IPS-20b (cell line): ENCODE data around the gene TMCO2.
"Not testable (repeated sequence)": the region's sequence is repeated elsewhere in the genome, so short reads cannot be mapped to it uniquely, and the experiment has no call there.

ENCODE experiments used
- H3K27ac ChIP-seq: one replicate; pipeline ENCODE4 v1.5.1; 2013; ENCODE audit warnings: low read length
- H3K27me3 ChIP-seq: 2 replicates; pipeline ENCODE4 v1.6.1; 2013; ENCODE audit warnings: mild to moderate bottlenecking, low read length, inconsistent platforms; ENCODE audit not compliant: insufficient read depth
- H3K36me3 ChIP-seq: 2 replicates; pipeline ENCODE4 v1.6.1; 2013; ENCODE audit warnings: low read depth, mild to moderate bottlenecking, inconsistent platforms, low read length, moderate library complexity; ENCODE audit not compliant: insufficient read depth
- H3K4me1 ChIP-seq: 2 replicates; pipeline ENCODE4 v1.6.1; 2013; ENCODE audit warnings: mild to moderate bottlenecking, control low read depth, inconsistent platforms, low read length, moderate library complexity; ENCODE audit not compliant: insufficient read depth
- H3K4me3 ChIP-seq: 2 replicates; pipeline ENCODE4 v1.5.1; 2013; ENCODE audit warnings: mild to moderate bottlenecking, low read length, inconsistent platforms
- H3K9ac ChIP-seq: 2 replicates; pipeline ENCODE4 v1.6.1; 2013; ENCODE audit warnings: low read depth, mild to moderate bottlenecking, inconsistent platforms, low read length, moderate library complexity
- H3K9me3 ChIP-seq: 2 replicates; pipeline ENCODE4 v1.6.1; 2013; ENCODE audit warnings: mild to moderate bottlenecking, low read depth, low read length, inconsistent platforms; ENCODE audit not compliant: insufficient read depth

TMCO2 gene

GRCh38 chr1:40247655-40248054 lies at the start of gene TMCO2:
TSS of gene TMCO2 (plus strand) at chr1:40247937. CDS start at chr1:40247994, 57 bp downstream.
- no peaks in the 10 kb centered on the region for H3K9me3 ChIP-seq
- no peak within 1 kb of the TSS for H3K9ac ChIP-seq
- H3K27me3 ChIP-seq = no peaks in the 10 kb centered on the region
- no peak within 1 kb of the TSS for H3K27ac ChIP-seq
- H3K36me3 ChIP-seq = no peaks in the 10 kb centered on the region
- H3K4me3 ChIP-seq = no peak within 1 kb of the TSS
- no peaks in the 10 kb centered on the region for H3K4me1 ChIP-seq

GRCh38 chr1:40199126-40199525 lies 48.6 kb upstream of the TMCO2 start:
- H3K9me3 ChIP-seq = no peaks in the 10 kb centered on the region
- H3K9ac ChIP-seq = no peak overlapping the region
- H3K27ac ChIP-seq = no peak overlapping the region
- peaks cover 30% of the 10 kb centered on the region for H3K36me3 ChIP-seq
- H3K4me3 ChIP-seq = no peak overlapping the region
- no peaks in the 10 kb centered on the region for H3K4me1 ChIP-seq
- H3K27me3 ChIP-seq = no peaks in the 10 kb centered on the region

- Histone ChIP-seq H3K9ac (no peak overlapping the region), H3K27ac (no peak overlapping the region), H3K4me1 (no peaks in the 10 kb centered on the region), H3K27me3 (no peaks in the 10 kb centered on the region), H3K4me3 (no peak overlapping the region), H3K36me3 (peaks cover 30% of the 10 kb centered on the region), H3K9me3 (no peaks in the 10 kb centered on the region)
Measured at GRCh38 chr1:40204856-40205255, 42.9 kb upstream of the TMCO2 start.

- no peaks in the 10 kb centered on the region for H3K9me3 ChIP-seq
- no peak overlapping the region for H3K27ac ChIP-seq
- H3K36me3 ChIP-seq = peaks cover 27% of the 10 kb centered on the region
- H3K27me3 ChIP-seq = no peaks in the 10 kb centered on the region
- H3K4me1 ChIP-seq = no peaks in the 10 kb centered on the region
- H3K9ac ChIP-seq = no peak overlapping the region
- H3K4me3 ChIP-seq = no peak overlapping the region
Measured at GRCh38 chr1:40210511-40211204, 37.1 kb upstream of the TMCO2 start.

- no peak overlapping the region for H3K4me3 ChIP-seq
- no peaks in the 10 kb centered on the region for H3K4me1 ChIP-seq
- H3K27me3 ChIP-seq = no peaks in the 10 kb centered on the region
- H3K9ac ChIP-seq = no peak overlapping the region
- H3K27ac ChIP-seq = no peak overlapping the region
- no peaks in the 10 kb centered on the region for H3K9me3 ChIP-seq
- peaks cover 13% of the 10 kb centered on the region; the same call in 1 of the 2 replicates for H3K36me3 ChIP-seq
Measured at GRCh38 chr1:40218333-40218732, 29.4 kb upstream of the TMCO2 start.

GRCh38 chr1:40221471-40221905 lies 26.2 kb upstream of the TMCO2 start:
- H3K4me1 ChIP-seq, H3K27me3 ChIP-seq, H3K9me3 ChIP-seq, H3K4me3 ChIP-seq, H3K9ac ChIP-seq, H3K27ac ChIP-seq: not testable (repeated sequence)
- H3K36me3 ChIP-seq = peaks cover 13% of the 10 kb centered on the region; the same call in 1 of the 2 replicates

GRCh38 chr1:40221977-40222772 lies 25.6 kb upstream of the TMCO2 start:
- H3K4me3 ChIP-seq = no peak overlapping the region
- peaks cover 13% of the 10 kb centered on the region; the same call in 1 of the 2 replicates for H3K36me3 ChIP-seq
- no peaks in the 10 kb centered on the region for H3K4me1 ChIP-seq
- no peak overlapping the region for H3K27ac ChIP-seq
- no peak overlapping the region for H3K9ac ChIP-seq
- no peaks in the 10 kb centered on the region for H3K27me3 ChIP-seq
- H3K9me3 ChIP-seq = no peaks in the 10 kb centered on the region

- Histone ChIP-seq H3K9ac (no peak overlapping the region), H3K9me3 (no peaks in the 10 kb centered on the region), H3K4me3 (no peak overlapping the region), H3K36me3 (peaks cover 15% of the 10 kb centered on the region; the same call in 1 of the 2 replicates), H3K27ac (no peak overlapping the region), H3K27me3 (no peaks in the 10 kb centered on the region), H3K4me1 (no peaks in the 10 kb centered on the region)
Measured at GRCh38 chr1:40224040-40224439, 23.7 kb upstream of the TMCO2 start.

- H3K9ac ChIP-seq = no peak overlapping the region
- no peak overlapping the region for H3K4me3 ChIP-seq
- no peak overlapping the region for H3K27ac ChIP-seq
- peaks cover 23% of the 10 kb centered on the region; the same call in 1 of the 2 replicates for H3K36me3 ChIP-seq
- H3K9me3 ChIP-seq = no peaks in the 10 kb centered on the region
- no peaks in the 10 kb centered on the region for H3K27me3 ChIP-seq
- H3K4me1 ChIP-seq = no peaks in the 10 kb centered on the region
Measured at GRCh38 chr1:40226192-40226591, 21.5 kb upstream of the TMCO2 start.

GRCh38 chr1:40232444-40232843 lies 15.3 kb upstream of the TMCO2 start:
- no peak overlapping the region for H3K27ac ChIP-seq
- no peaks in the 10 kb centered on the region for H3K4me1 ChIP-seq
- no peak overlapping the region; the same call in 1 of the 2 replicates for H3K9ac ChIP-seq

GRCh38 chr1:40239626-40240025 lies 8.1 kb upstream of the TMCO2 start:
- Histone ChIP-seq H3K27me3 (no peaks in the 10 kb centered on the region), H3K4me3 (no peak overlapping the region), H3K9me3 (no peaks in the 10 kb centered on the region), H3K27ac (no peak overlapping the region), H3K9ac (no peak overlapping the region), H3K36me3 (peaks cover 46% of the 10 kb centered on the region), H3K4me1 (no peaks in the 10 kb centered on the region)

More at GRCh38 chr1:40232444-40232843, 15.3 kb upstream of the TMCO2 start:
- H3K36me3 ChIP-seq = peaks cover 61% of the 10 kb centered on the region
- no peak overlapping the region for H3K4me3 ChIP-seq
- H3K9me3 ChIP-seq = no peaks in the 10 kb centered on the region
- no peaks in the 10 kb centered on the region for H3K27me3 ChIP-seq

- Histone ChIP-seq H3K36me3 (peaks cover 42% of the 10 kb centered on the region), H3K9ac (no peak overlapping the region), H3K4me1 (no peaks in the 10 kb centered on the region), H3K27ac (no peak overlapping the region), H3K27me3 (no peaks in the 10 kb centered on the region), H3K4me3 (no peak overlapping the region), H3K9me3 (no peaks in the 10 kb centered on the region)
Measured at GRCh38 chr1:40240390-40240789, 7.3 kb upstream of the TMCO2 start.
